ENCODE results near the gene MLANA. TPM values are rescaled to one million over a fixed set of nuclear protein-coding genes. Genes with fewer than 3 reads are reported as not detected.

Gene MLANA
- total and polyA plus RNA-seq, 7 donors, result 0.03 TPM; not detected in 6

GRCh38 chr9:5872511-5872910, 18.2 kb upstream of the MLANA start:
- Histone ChIP-seq H3K27ac (no peak overlapping the region), H3K4me3 (no peak overlapping the region), H3K9me3 (no peaks in the 10 kb centered on the region), H3K27me3 (ENCODE audit: insufficient read depth in 3 of 3, low read length in 2 of 3) (no peaks in the 10 kb centered on the region), H3K4me1 (no peaks in the 10 kb centered on the region), H3K36me3 (ENCODE audit: insufficient read depth in 1 of 2, low read depth in 1 of 2) (peaks cover 0 to 31% of the 10 kb centered on the region in 2 donors)
- intact Hi-C loops (cut with DNase I), result no loop called here
- no peak for TF ChIP-seq CTCF (IDR thresholded peaks at IDR 0.05)
- DNase-seq (no peak), ATAC-seq (no peak)
- WGBS, 3 donors, result 70 to 81% (median 74%) methylated on average over 4 of the region's 4 CpGs

GRCh38 chr9:5873439-5873838, 17.2 kb upstream of the MLANA start:
- intact Hi-C loops (cut with DNase I), result no loop called here
- 94 to 99% (median 97%) methylated on average over 5 of the region's 5 CpGs for WGBS, 3 donors
- DNase-seq, result no peak
- ATAC-seq, result no peak
- Histone ChIP-seq H3K9me3 (no peaks in the 10 kb centered on the region), H3K4me3 (no peak overlapping the region), H3K36me3 (ENCODE audit: insufficient read depth in 1 of 2, low read depth in 1 of 2) (peaks cover 0 to 25% of the 10 kb centered on the region in 2 donors), H3K27me3 (ENCODE audit: insufficient read depth in 3 of 3, low read length in 2 of 3) (no peaks in the 10 kb centered on the region), H3K4me1 (no peaks in the 10 kb centered on the region), H3K27ac (no peak overlapping the region)
- no peak for TF ChIP-seq CTCF (IDR thresholded peaks at IDR 0.05)

- intact Hi-C loops (cut with DNase I), result no loop called here
- no peak for TF ChIP-seq CTCF (IDR thresholded peaks at IDR 0.05)
- no peak overlapping the region for H3K27ac ChIP-seq
- no peak for DNase-seq
- ATAC-seq, result no peak
- H3K4me1 ChIP-seq, result no peaks in the 10 kb centered on the region
- H3K4me3 ChIP-seq, result no peak overlapping the region
- H3K27me3 ChIP-seq (ENCODE audit: insufficient read depth in 3 of 3, low read length in 2 of 3), result no peaks in the 10 kb centered on the region
- peaks cover 0 to 25% of the 10 kb centered on the region in 2 donors for H3K36me3 ChIP-seq (ENCODE audit: insufficient read depth in 1 of 2, low read depth in 1 of 2)
- WGBS, 3 donors, result 83 to 88% (median 86%) methylated on average over 2 of the region's 2 CpGs
- H3K9me3 ChIP-seq, result no peaks in the 10 kb centered on the region
Observed at GRCh38 chr9:5874048-5874447, 16.6 kb upstream of the MLANA start.

GRCh38 chr9:5876026-5876425, 14.7 kb upstream of the MLANA start:
- no peak for TF ChIP-seq CTCF (IDR thresholded peaks at IDR 0.05)
- 52 to 74% (median 67%) methylated on average over 1 of the region's 1 CpG for WGBS, 3 donors

GRCh38 chr9:5876711-5877110, 14.0 kb upstream of the MLANA start:
- no peaks in the 10 kb centered on the region for H3K27me3 ChIP-seq (ENCODE audit: insufficient read depth in 3 of 3, low read length in 2 of 3)
- DNase-seq (no peak), ATAC-seq (no peak)
- 93 to 96% (median 94%) methylated on average over 7 of the region's 7 CpGs for WGBS, 3 donors
- no peaks in the 10 kb centered on the region for H3K9me3 ChIP-seq
- no peak for TF ChIP-seq CTCF (IDR thresholded peaks at IDR 0.05)
- intact Hi-C loops (cut with DNase I), result no loop called here
- H3K36me3 ChIP-seq (ENCODE audit: insufficient read depth in 1 of 2, low read depth in 1 of 2), result peaks cover 0 to 21% of the 10 kb centered on the region in 2 donors
- no peaks in the 10 kb centered on the region for H3K4me1 ChIP-seq
- H3K27ac ChIP-seq, result no peak overlapping the region
- H3K4me3 ChIP-seq, result no peak overlapping the region

More at GRCh38 chr9:5876026-5876425, 14.7 kb upstream of the MLANA start:
- Histone ChIP-seq H3K4me3 (no peak overlapping the region), H3K36me3 (ENCODE audit: insufficient read depth in 1 of 2, low read depth in 1 of 2) (peaks cover 0 to 25% of the 10 kb centered on the region in 2 donors), H3K27ac (no peak overlapping the region), H3K27me3 (ENCODE audit: insufficient read depth in 3 of 3, low read length in 2 of 3) (no peaks in the 10 kb centered on the region), H3K4me1 (no peaks in the 10 kb centered on the region), H3K9me3 (no peaks in the 10 kb centered on the region)
- DNase-seq (no peak), ATAC-seq (no peak)
- intact Hi-C loops (cut with DNase I), result no loop called here
